Activated CD8-positive, alpha-beta memory T cell treated with anti-CD3 and anti-CD28 coated beads, Interleukin-2, amount 10 ng/mL, durations not matched to agents 7 days and 5 days (primary cell): ENCODE results near the gene DLGAP1. TPM values are rescaled to one million over a fixed set of nuclear protein-coding genes. Genes with fewer than 3 reads are reported as not detected.

Experiments used
- ATAC-seq: fragments of 150-1000 bp; cut with Tn5 transposase; one replicate; pipeline ENCODE4 v1.10.0; 2021; ENCODE audit warnings: moderate library complexity
- CTCF ChIA-PET: fragments of 350-600 bp; sonication (Branson Sonifier 250); formaldehyde crosslinking; loops from one replicate; lab custom pipeline; 2021; ENCODE audit warnings: antibody characterized with exemption; lab: Charles Lee
- DNase-seq: peaks from one replicate; pipeline ENCODE4 v3.0.0-alpha.2; 2020
- H3K27ac Mint-ChIP-seq: one replicate; pipeline ENCODE4 v1.8.0; 2021; ENCODE audit warnings: mild to moderate bottlenecking, mixed read lengths
- H3K27me3 Mint-ChIP-seq: one replicate; pipeline ENCODE4 v1.8.0; 2021; ENCODE audit warnings: mixed read lengths
- H3K36me3 Mint-ChIP-seq: one replicate; pipeline ENCODE4 v1.8.0; 2021; ENCODE audit warnings: mild to moderate bottlenecking, mixed read lengths
- H3K4me1 Mint-ChIP-seq: one replicate; pipeline ENCODE4 v1.8.0; 2021; ENCODE audit warnings: mixed read lengths
- H3K4me3 Mint-ChIP-seq: one replicate; pipeline ENCODE4 v1.8.0; 2021; ENCODE audit warnings: mild to moderate bottlenecking, moderate library complexity, mixed read lengths
- H3K9me3 Mint-ChIP-seq: one replicate; pipeline ENCODE4 v1.8.0; 2022; ENCODE audit warnings: low read depth, mixed read lengths
- total RNA-seq, 2 experiments: library from RNA; stranded (reverse); gene quantifications; one replicate each; pipeline ENCODE4 v1.2.3, GENCODE V29; 2021

The DLGAP1 gene
- total RNA-seq, 2 experiments from 2014 or later = not detected

DNA sequence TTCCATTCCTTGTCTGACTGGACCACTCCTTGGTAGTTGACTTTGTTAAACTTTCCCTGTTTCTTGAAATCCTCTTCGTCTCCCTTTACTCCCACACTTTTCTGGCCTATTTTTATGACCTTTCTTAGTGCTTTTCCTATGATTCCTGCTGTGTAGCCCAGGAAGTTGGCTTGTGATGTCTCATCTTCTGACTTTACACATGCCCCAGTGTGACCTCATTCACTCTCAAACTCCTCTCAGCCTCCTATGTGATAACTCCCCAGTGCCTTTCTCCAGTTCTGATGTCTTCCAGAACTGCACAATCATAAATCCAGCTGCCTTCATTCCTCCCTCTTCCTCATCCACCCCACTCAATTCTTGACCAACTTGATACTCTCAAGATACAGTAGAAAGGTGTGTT, 597.6 kb downstream of the DLGAP1 start:
- ATAC-seq (no peak), DNase-seq (no peak)
- Mint-ChIP-seq H3K27me3 (no peaks in the 10 kb centered on the region), H3K27ac (no peak overlapping the region), H3K4me1 (no peaks in the 10 kb centered on the region), H3K36me3 (no peaks in the 10 kb centered on the region), H3K4me3 (no peak overlapping the region), H3K9me3 (peaks cover 4% of the 10 kb centered on the region)
- CTCF ChIA-PET = no interaction called here

DNA sequence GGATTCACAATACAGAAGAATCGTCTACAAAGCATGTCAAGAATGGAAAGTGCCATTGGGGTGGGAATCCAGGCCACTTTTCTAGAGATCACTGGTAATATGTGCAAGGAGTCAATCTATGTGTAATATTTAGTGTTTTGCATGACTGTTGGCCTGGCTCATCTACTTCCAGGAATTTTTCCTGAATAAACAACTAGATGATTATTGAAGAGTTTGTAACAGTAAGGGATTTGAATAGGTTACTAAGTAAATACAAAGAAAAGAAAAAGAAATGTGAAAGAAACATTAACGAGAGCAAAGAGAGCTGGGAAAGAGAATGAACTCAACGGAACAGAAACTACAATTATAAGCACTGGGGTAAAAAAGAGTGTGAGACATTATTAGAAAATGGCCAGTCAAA, 599.1 kb downstream of the DLGAP1 start:
- no peak for DNase-seq
- Mint-ChIP-seq H3K4me3 (no peak overlapping the region), H3K4me1 (no peaks in the 10 kb centered on the region), H3K9me3 (peaks cover 4% of the 10 kb centered on the region), H3K27me3 (no peaks in the 10 kb centered on the region), H3K27ac (no peak overlapping the region), H3K36me3 (no peaks in the 10 kb centered on the region)
- ATAC-seq = no peak
- CTCF ChIA-PET = no interaction called here

DNA sequence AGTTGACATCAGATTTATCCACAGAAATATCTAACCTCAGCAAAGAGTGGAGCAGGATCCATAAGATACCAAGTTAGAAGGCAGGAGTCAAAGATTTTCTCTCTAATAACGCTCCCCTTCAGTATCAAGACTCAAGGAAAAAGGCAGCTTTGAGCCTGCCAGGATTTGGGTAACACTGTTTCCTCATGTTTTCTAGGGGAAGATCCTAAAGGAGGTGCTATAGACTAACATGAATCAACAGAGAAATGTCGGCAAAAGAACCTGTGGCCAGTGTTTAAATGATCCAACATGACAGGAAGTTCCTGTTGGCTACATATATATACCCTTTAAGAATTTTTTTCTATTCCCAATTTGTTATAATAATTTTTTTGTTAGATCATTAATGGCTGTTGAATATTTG, 602.8 kb downstream of the DLGAP1 start:
- H3K27ac Mint-ChIP-seq = no peak overlapping the region
- DNase-seq (no peak), ATAC-seq (no peak)
- H3K27me3 Mint-ChIP-seq = no peaks in the 10 kb centered on the region
- no peaks in the 10 kb centered on the region for H3K36me3 Mint-ChIP-seq
- no peaks in the 10 kb centered on the region for H3K4me1 Mint-ChIP-seq
- CTCF ChIA-PET = no interaction called here
- H3K4me3 Mint-ChIP-seq = no peak overlapping the region
- H3K9me3 Mint-ChIP-seq = peaks cover 4% of the 10 kb centered on the region

DNA sequence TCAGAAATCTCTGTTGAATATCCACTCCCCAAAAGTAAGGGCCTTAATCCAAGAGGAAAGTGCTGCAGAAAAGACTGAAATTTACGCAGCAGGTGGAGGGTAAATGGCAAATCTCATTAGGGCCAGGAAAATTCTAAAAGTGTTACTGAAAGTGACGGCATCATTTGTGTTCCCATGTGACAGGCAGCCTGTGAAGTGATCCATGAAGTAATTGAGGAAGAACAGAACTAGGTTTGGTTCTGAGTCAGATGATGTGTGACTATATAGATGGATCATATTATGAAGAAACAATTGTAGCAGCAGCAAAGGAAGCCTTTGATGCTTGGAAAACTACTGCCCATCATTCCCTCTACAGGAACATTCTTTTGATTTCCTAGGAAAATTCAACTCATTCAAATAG, 603.9 kb downstream of the DLGAP1 start:
- no peak for DNase-seq
- CTCF ChIA-PET = interaction anchor here (0.8 kb wide), 1 partner anchor 80 kb away, joined by 3 read pairs; no protein-coding TSS in a partner anchor
- Mint-ChIP-seq H3K27ac (no peak overlapping the region), H3K27me3 (no peaks in the 10 kb centered on the region), H3K9me3 (peaks cover 4% of the 10 kb centered on the region), H3K4me1 (no peaks in the 10 kb centered on the region), H3K36me3 (no peaks in the 10 kb centered on the region), H3K4me3 (no peak overlapping the region)
- ATAC-seq = no peak

DNA sequence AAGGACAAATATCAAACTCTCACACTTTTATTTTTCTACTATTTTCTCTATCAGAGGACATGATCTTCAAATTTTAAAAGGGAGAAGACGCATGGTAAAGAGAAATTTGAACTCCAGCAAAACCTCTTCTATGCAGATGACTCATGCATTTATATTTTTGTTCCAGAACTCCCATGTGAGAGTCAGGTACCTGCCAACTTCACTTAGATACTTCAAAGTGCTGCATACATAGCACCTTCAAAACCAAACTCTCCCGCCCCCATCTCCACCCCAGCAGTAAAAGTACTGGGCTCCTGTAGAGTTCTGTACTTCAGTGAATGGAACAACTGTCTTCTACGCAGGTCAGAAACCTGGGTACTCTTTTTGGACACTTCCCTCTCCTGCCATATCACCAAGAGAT, 606.8 kb downstream of the DLGAP1 start:
- Mint-ChIP-seq H3K4me3 (no peak overlapping the region), H3K27ac (no peak overlapping the region), H3K36me3 (no peaks in the 10 kb centered on the region), H3K9me3 (no peaks in the 10 kb centered on the region), H3K27me3 (no peaks in the 10 kb centered on the region), H3K4me1 (no peaks in the 10 kb centered on the region)
- CTCF ChIA-PET = no interaction called here
- no peak for DNase-seq
- ATAC-seq = no peak

DNA sequence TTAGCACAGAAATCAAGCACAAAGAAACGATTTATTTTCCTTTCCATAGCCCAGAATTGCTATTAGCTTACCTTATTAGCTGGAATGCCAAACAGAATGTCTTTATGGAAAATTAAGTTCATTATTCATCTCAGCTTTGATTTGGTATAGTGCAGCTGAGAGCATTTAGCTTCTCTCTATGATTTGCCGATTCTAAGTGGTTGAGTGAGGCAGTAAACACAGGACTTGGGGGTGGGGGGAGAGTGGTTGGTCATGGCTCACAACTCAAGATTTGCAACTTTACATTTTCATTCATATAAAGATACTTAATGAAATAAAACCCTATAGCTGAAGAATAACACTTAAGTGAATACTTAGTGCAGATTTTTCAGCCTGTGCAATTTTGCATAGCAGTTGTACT, 609.9 kb downstream of the DLGAP1 start:
- Mint-ChIP-seq H3K4me1 (no peaks in the 10 kb centered on the region), H3K27ac (no peak overlapping the region), H3K9me3 (no peaks in the 10 kb centered on the region), H3K4me3 (no peak overlapping the region), H3K36me3 (no peaks in the 10 kb centered on the region), H3K27me3 (peaks cover 7% of the 10 kb centered on the region)
- ATAC-seq = no peak
- CTCF ChIA-PET = no interaction called here
- no peak for DNase-seq

DNA sequence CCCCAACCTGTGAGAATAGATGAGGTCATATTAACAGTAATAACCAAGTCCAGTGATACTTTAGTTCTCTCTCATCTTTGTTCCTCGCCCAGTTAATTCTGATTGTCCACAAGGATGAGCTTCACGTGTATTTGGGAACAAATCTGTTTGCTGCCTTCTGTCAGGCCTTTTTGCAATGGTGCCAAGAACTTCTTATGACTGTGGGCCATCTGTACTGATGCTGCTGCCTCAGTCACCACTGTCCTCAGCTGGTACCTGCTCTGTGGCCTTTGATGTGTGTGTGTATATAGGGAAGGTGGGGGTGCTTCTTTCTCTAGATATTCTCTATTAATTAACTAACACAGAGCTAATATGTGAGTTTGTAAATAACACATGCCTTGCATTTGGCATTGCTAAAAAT, 612.3 kb downstream of the DLGAP1 start:
- H3K9me3 Mint-ChIP-seq = no peaks in the 10 kb centered on the region
- DNase-seq (no peak), ATAC-seq (no peak)
- no peak overlapping the region for H3K4me3 Mint-ChIP-seq
- no peaks in the 10 kb centered on the region for H3K4me1 Mint-ChIP-seq
- no peaks in the 10 kb centered on the region for H3K36me3 Mint-ChIP-seq
- H3K27ac Mint-ChIP-seq = no peak overlapping the region
- CTCF ChIA-PET = no interaction called here
- H3K27me3 Mint-ChIP-seq = peaks cover 8% of the 10 kb centered on the region

DNA sequence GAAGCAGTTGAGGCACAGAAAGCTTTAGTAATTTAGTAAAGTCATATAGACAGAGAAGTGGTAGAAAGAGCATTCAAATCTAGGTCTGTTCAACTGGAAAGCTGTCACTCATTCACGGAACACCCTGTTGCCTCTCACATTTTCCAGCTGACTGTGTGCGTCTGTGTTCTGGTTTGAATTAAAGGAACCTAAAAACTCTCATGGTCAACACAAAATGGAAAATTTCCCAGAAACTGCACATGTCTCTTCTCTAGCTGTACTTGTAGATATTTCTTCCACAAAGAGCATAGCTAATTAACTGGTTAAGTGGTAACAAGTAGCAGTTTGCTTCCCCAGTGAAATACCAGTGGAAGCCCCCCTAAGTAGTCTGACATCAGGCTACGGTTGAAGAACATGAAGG, 614.3 kb downstream of the DLGAP1 start:
- no peaks in the 10 kb centered on the region for H3K4me1 Mint-ChIP-seq
- ATAC-seq = no peak
- CTCF ChIA-PET = interaction anchor here (1.8 kb wide), 1 partner anchor 69 kb away, joined by 4 read pairs; no protein-coding TSS in a partner anchor
- H3K4me3 Mint-ChIP-seq = no peak overlapping the region
- peaks cover 9% of the 10 kb centered on the region for H3K27me3 Mint-ChIP-seq
- no peak overlapping the region for H3K27ac Mint-ChIP-seq
- H3K36me3 Mint-ChIP-seq = no peaks in the 10 kb centered on the region
- no peak for DNase-seq
- no peaks in the 10 kb centered on the region for H3K9me3 Mint-ChIP-seq

DNA sequence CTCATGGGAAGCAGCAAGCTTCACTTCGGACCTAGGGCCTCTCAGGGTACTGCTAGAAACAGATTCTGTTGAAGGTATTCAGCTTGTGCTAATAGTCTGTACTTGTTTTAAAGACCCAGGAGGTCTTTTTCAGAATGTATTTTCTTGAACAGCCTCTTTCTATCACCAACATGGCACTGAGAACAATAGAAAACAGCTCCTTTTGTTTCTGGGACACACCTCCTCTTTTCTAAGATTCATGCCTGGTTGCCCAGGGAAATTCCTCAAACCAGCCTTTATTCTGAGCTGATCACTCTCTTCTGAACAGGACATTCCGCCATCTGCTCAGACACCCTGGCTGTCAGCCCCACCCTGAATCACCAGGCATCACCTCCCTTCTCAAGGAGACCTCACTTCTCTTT, 615.5 kb downstream of the DLGAP1 start:
- H3K27ac Mint-ChIP-seq = no peak overlapping the region
- DNase-seq = no peak
- H3K4me1 Mint-ChIP-seq = no peaks in the 10 kb centered on the region
- CTCF ChIA-PET = no interaction called here
- H3K4me3 Mint-ChIP-seq = no peak overlapping the region
- ATAC-seq = no peak
- H3K36me3 Mint-ChIP-seq = no peaks in the 10 kb centered on the region
- peaks cover 9% of the 10 kb centered on the region for H3K27me3 Mint-ChIP-seq
- no peaks in the 10 kb centered on the region for H3K9me3 Mint-ChIP-seq

DNA sequence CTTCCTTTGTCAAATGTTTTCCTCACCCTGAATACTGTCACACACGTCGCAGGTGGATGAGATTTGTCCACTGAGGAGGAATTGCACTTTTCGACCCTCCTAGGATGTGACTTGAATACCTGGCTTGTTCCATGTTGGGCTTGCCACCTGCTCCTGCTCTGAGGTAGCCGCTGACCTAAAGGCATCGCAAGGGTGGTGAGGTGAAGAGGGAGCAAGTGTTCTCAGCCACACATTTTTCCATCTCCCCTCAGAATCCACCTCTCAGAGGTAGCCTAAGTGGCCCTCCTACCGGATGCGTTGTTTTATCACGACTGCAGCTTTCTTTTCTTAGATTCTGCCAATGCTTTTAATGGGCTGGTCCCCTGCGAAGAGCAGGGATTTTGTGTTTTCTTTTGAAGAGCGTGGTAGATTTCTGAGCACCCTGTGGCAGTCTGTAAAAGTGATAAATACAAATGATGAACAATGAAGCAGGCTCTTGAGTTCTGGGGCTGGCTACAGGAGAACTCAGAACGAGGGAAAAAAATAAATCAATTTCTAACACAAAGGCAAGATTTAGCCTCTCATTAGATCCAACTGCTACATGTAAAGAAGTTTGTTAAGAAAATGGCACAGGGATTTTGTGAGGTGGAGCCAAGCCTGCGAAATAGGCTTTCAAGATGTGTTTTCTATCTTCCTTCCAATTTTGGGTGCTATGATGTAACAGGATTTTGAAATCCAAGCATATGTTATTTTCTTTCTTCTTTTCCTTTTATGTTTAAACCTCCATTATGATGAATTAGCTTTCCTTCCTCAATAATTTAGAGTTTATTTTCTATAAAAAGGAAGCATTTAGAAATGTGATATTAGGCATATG, 618.4 kb downstream of the DLGAP1 start:
- Mint-ChIP-seq H3K27ac (no peak overlapping the region), H3K36me3 (no peaks in the 10 kb centered on the region), H3K4me3 (no peak overlapping the region), H3K9me3 (no peaks in the 10 kb centered on the region), H3K4me1 (no peaks in the 10 kb centered on the region), H3K27me3 (peaks cover 9% of the 10 kb centered on the region)
- no peak for DNase-seq
- CTCF ChIA-PET = interaction anchor here (1.4 kb wide), 1 partner anchor 65 kb away, joined by 3 read pairs; no protein-coding TSS in a partner anchor
- no peak for ATAC-seq

DNA sequence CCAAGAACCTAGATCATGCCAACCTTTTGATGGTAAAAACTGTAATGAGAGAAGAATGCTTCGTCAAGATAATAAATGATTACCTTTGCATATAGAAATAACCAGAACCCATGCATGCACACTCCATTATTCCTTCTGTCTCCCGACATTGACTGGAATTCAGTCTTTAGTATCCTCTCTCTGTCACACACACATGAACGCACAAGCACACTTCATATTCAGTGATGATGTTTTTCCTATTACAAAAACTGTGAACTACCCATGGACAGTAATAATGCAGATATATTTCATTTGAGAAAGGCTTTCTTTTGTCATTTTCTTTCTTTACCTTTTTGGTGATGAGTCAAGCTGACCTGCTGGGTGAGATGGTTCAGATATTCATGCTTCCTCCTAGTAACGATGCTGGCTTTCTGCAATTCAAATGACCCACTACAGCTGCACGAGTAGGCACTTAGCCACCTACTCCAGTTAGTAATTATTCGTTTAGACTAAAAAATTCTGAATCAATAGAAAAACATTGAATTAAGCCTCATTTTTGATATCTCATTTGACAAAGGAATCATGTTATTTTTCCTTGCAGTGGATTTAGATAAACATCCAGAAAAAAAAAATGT, 623.0 kb downstream of the DLGAP1 start:
- ATAC-seq = no peak
- no peaks in the 10 kb centered on the region for H3K27me3 Mint-ChIP-seq
- H3K36me3 Mint-ChIP-seq = no peaks in the 10 kb centered on the region
- DNase-seq = no peak
- no peak overlapping the region for H3K27ac Mint-ChIP-seq
- no peaks in the 10 kb centered on the region for H3K4me1 Mint-ChIP-seq
- no peak overlapping the region for H3K4me3 Mint-ChIP-seq
- CTCF ChIA-PET = no interaction called here
- no peaks in the 10 kb centered on the region for H3K9me3 Mint-ChIP-seq

DNA sequence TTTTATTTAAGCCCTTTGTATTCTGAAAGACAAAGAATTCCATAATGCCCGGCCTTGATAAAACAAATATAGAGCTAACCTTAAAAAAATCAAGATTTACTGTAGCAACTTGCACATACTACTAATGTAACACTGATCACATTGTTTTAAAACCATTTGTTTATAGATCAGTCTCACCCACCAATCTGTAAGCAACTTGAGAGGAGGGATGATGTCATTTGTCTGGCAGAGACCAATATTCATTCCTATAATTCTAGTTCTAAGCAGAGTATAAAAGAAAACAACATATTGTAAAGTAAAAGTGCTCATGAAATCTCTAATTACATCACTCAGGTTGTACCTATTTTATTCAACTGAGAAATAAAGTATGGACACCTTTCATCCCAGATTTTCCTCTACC, 624.5 kb downstream of the DLGAP1 start:
- H3K9me3 Mint-ChIP-seq = no peaks in the 10 kb centered on the region
- no peaks in the 10 kb centered on the region for H3K4me1 Mint-ChIP-seq
- DNase-seq = no peak
- H3K36me3 Mint-ChIP-seq = no peaks in the 10 kb centered on the region
- H3K27ac Mint-ChIP-seq = no peak overlapping the region
- no peak overlapping the region for H3K4me3 Mint-ChIP-seq
- ATAC-seq = no peak
- no peaks in the 10 kb centered on the region for H3K27me3 Mint-ChIP-seq
- CTCF ChIA-PET = no interaction called here

DNA sequence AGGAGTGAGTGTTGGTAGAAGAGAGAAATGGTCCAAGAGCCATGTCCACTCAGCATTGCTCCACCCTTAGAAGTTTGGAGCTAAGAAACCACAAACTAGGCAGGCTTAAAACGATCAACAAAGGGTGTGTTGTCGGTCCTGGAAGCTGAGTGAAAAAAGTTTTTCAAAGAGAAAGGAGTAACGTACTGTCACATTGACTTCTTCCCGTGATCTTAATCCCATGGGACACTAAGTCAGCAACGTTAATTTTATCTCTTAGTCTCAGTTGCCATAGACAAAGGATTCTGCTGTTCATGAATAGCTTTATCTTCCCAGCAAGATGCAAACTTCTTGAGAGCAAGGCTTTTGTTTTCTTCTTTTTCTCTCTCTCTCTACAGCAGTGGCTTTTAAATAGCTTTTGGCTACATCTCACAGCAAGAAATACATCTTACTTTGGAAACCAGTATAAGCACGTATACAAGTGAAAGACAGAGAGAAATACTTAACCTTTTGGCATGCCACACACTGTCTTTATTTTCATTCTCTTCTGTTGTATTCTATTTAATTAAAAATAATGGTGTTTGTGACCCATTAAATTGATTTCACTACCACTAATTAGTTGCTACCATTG, 627.8 kb downstream of the DLGAP1 start:
- ATAC-seq = no peak
- CTCF ChIA-PET = no interaction called here
- Mint-ChIP-seq H3K4me1 (no peaks in the 10 kb centered on the region), H3K9me3 (no peaks in the 10 kb centered on the region), H3K36me3 (no peaks in the 10 kb centered on the region), H3K27ac (no peak overlapping the region), H3K4me3 (no peak overlapping the region), H3K27me3 (no peaks in the 10 kb centered on the region)
- no peak for DNase-seq

DNA sequence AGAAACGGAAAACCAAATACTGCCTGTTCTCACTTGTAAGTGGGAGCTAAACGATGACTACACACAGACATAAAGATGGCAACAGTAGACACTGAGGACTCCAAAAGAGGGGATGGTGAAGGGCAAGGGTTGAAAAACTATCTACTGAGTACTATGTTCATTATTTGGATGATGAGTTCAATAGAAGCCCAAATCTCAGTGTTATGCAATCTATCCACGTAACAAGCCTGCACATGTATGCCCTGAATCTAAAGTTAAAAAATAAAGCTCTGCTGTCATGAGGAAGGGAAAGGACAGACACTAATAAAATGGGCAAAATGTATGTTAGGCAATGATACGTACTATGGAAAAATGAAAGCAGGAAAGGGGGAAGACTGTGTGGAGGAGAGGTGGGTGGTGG, 629.1 kb downstream of the DLGAP1 start:
- DNase-seq = no peak
- Mint-ChIP-seq H3K4me1 (no peaks in the 10 kb centered on the region), H3K9me3 (no peaks in the 10 kb centered on the region), H3K4me3 (no peak overlapping the region), H3K27ac (no peak overlapping the region), H3K27me3 (no peaks in the 10 kb centered on the region), H3K36me3 (no peaks in the 10 kb centered on the region)
- CTCF ChIA-PET = no interaction called here
- ATAC-seq = no peak
